K562 (cell line): ENCODE measurements around the gene VWA5B1. TPM values are rescaled to one million over a fixed set of nuclear protein-coding genes. Genes with fewer than 3 reads are reported as not detected.
A peak's percentile ranks its signal among the peaks of the same experiment; 100 is the strongest.

Source experiments
- ATAC-seq: fragments of 200-7000 bp; cut with Tn5 transposase; 3 replicates; pipeline ENCODE4 v1.9.1; 2020; ENCODE audit warnings: moderate library complexity
- BruUV-seq: library from RNA; stranded (reverse); fragments of 400-500 nt; replicated peaks from 2 replicates; lab custom pipeline; 2021; lab: Mats Ljungman, UMichigan
- CTCF ChIA-PET: fragments of 300-600 bp; formaldehyde crosslinking; extraction: SDS; loops from one replicate; lab custom pipeline; 2021; ENCODE audit warnings: low intra/inter-chr PET ratio; lab: Yijun Ruan, JAX
- POLR2A ChIA-PET: fragments of 300-600, 350-650 bp; sonication (Branson Sonifier 250); formaldehyde crosslinking; extraction: SDS; loops from one replicate; lab custom pipeline; 2021; ENCODE audit warnings: antibody characterized with exemption, inconsistent platforms; lab: Yijun Ruan, JAX
- DNase-seq, 4 experiments: peaks; one replicate each; pipeline versions ENCODE4 v3.0.0 to v3.0.0-alpha.2; 2011 to 2018; ENCODE audit warnings: low spot score in 3 of 4, mixed read lengths in 3 of 4; ENCODE audit errors: extremely low read depth in 1 of 4
- FAIRE-seq: peaks from 2 replicates; lab custom pipeline; 2011; peaks lifted over from hg19 to GRCh38; lab: Jason Lieb, UNC
- H2AFZ ChIP-seq: 2 replicates; pipeline ENCODE4 v1.6.0; 2011; ENCODE audit warnings: low read depth, low read length, control low read depth, inconsistent platforms
- H3K27ac ChIP-seq: fragments of 200-600 bp; 3 replicates; pipeline ENCODE4 v1.8.0; 2011; ENCODE audit warnings: low read depth, mild to moderate bottlenecking, control low read depth, inconsistent platforms, low read length, moderate library complexity, mixed read lengths; ENCODE audit errors: extremely low read depth
- H3K27me3 ChIP-seq, 2 experiments: fragments of 300-600 bp in 1 of 2; 2 replicates in 1 of 2; 3 replicates in 1 of 2; pipeline versions ENCODE4 v1.6.0 to v1.8.0; 2011; ENCODE audit warnings: inconsistent platforms in 2 of 2, low read length in 2 of 2, mild to moderate bottlenecking in 1 of 2, mixed read lengths in 1 of 2, moderate library complexity in 1 of 2; ENCODE audit not compliant: control insufficient read depth in 2 of 2, insufficient read depth in 2 of 2
- H3K36me3 ChIP-seq: fragments of 300-600 bp; 3 replicates; pipeline ENCODE4 v1.8.0; 2011; ENCODE audit warnings: mild to moderate bottlenecking, low read length, inconsistent platforms; ENCODE audit not compliant: control insufficient read depth, insufficient read depth
- H3K4me1 ChIP-seq, 2 experiments: fragments of 200-600 bp in 1 of 2; replicated peaks in 1 of 2; 2 replicates in 1 of 2; 3 replicates in 1 of 2; pipeline versions ENCODE4 v1.5.1 to v1.8.0; 2011; ENCODE audit warnings: inconsistent platforms in 2 of 2, low read length in 2 of 2, mild to moderate bottlenecking in 1 of 2, mixed read lengths in 1 of 2, moderate library complexity in 1 of 2; ENCODE audit not compliant: control insufficient read depth in 2 of 2, insufficient read depth in 2 of 2
- H3K4me2 ChIP-seq: 2 replicates; pipeline ENCODE4 v1.6.1; 2011; ENCODE audit warnings: low read length, control low read depth, inconsistent platforms, mixed read lengths; ENCODE audit not compliant: insufficient read depth
- H3K4me3 ChIP-seq: fragments of 200-600 bp; sonication (generic), shearing (Covaris generic); 2 replicates; pipeline ENCODE4 v1.5.1; 2016; ENCODE audit warnings: control low read depth, inconsistent platforms
- H3K79me2 ChIP-seq: fragments of 200-600 bp; 3 replicates; pipeline ENCODE4 v1.8.0; 2011; ENCODE audit warnings: low read length, inconsistent platforms; ENCODE audit not compliant: control insufficient read depth, insufficient read depth
- H3K9ac ChIP-seq, 2 experiments: 2 replicates each; pipeline versions ENCODE4 v1.6.0 to v1.6.1; 2011; ENCODE audit warnings: low read depth in 2 of 2, low read length in 2 of 2, control low read depth in 1 of 2, inconsistent platforms in 1 of 2, mild to moderate bottlenecking in 1 of 2, mixed read lengths in 1 of 2; ENCODE audit not compliant: insufficient read depth in 1 of 2
- H3K9me1 ChIP-seq: one replicate; pipeline ENCODE4 v1.6.0; 2011; ENCODE audit warnings: inconsistent platforms, mild to moderate bottlenecking, low read length, moderate library complexity; ENCODE audit not compliant: control insufficient read depth, insufficient read depth
- H3K9me3 ChIP-seq: replicated peaks from 2 replicates; pipeline ENCODE4 v1.5.1; 2011; ENCODE audit warnings: low read depth, low read length, inconsistent platforms; ENCODE audit not compliant: control insufficient read depth, insufficient read depth
- H4K20me1 ChIP-seq: replicated peaks from 2 replicates; pipeline ENCODE4 v1.6.1; 2011; ENCODE audit warnings: low read length, inconsistent platforms, mixed read lengths; ENCODE audit not compliant: control insufficient read depth, insufficient read depth
- HDAC6 ChIP-seq: IDR thresholded peaks from 2 replicates; pipeline ENCODE4 v1.6.1; 2012; ENCODE audit warnings: low read depth, mild to moderate bottlenecking, control low read depth, inconsistent platforms, low read length, moderate library complexity
- HINFP ChIP-seq: fragments of 450-650 bp; conservative IDR thresholded peaks from 2 replicates; pipeline ENCODE4 v1.6.1; 2016; ENCODE audit warnings: missing genetic modification characterization, low read depth, mild to moderate bottlenecking, control low read depth, missing compliant biosample characterization
- IRF2 ChIP-seq: sonication (generic); formaldehyde crosslinking; IDR thresholded peaks from 2 replicates; pipeline ENCODE4 v1.8.1; 2022; ENCODE audit warnings: mild to moderate bottlenecking, missing genetic modification reagents
- KLF1 ChIP-seq: fragments of 450-650 bp; IDR thresholded peaks from 2 replicates; pipeline ENCODE4 v1.6.1; 2016; ENCODE audit warnings: missing genetic modification characterization, missing compliant biosample characterization
- MAZ ChIP-seq, 2 experiments: fragments of 450-650 bp in 1 of 2; sonication (generic) in 1 of 2; formaldehyde crosslinking; IDR thresholded peaks in 1 of 2; conservative IDR thresholded peaks in 1 of 2; 2 replicates each; pipeline versions ENCODE4 v1.4.0 to v1.5.0; 2020; ENCODE audit warnings: mild to moderate bottlenecking in 1 of 2, missing genetic modification reagents in 1 of 2
- SNRNP70 ChIP-seq: fragments of 200-400 bp; formaldehyde crosslinking; optimal IDR thresholded peaks from 2 replicates; pipeline ENCODE3; 2017; ENCODE audit warnings: low read depth, low read length
- TFAM ChIP-seq: fragments of 250-450 bp; sonication (Bioruptor Pico); conservative IDR thresholded peaks from 2 replicates; pipeline ENCODE4 v1.5.0; 2021; ENCODE audit warnings: mild to moderate bottlenecking, moderate library complexity
- ZKSCAN8 ChIP-seq: fragments of 200-800 bp; sonication (Bioruptor generic); IDR thresholded peaks from 2 replicates; pipeline ENCODE4 v1.6.1; 2016; ENCODE audit warnings: missing genetic modification characterization, missing compliant biosample characterization
- ZNF586 ChIP-seq: fragments of 450-650 bp; formaldehyde crosslinking; conservative IDR thresholded peaks from 2 replicates; pipeline ENCODE4 v1.4.0; 2020; ENCODE audit warnings: mild to moderate bottlenecking, moderate library complexity
- WGBS: fragments of 100-300 bp; shearing (Covaris generic); methylation state at CpG from one replicate; pipeline ENCODE4 v1.1.6; 2016; ENCODE audit warnings: low coverage, mixed read lengths; ENCODE audit not compliant: insufficient coverage; ENCODE audit errors: missing lambda C conversion rate; 5-methylcytosine and 5-hydroxymethylcytosine counted together
- in situ Hi-C: fragments of 300-500 bp; cut with MboI; formaldehyde crosslinking; loops from 4 replicates; pipeline ENCODE4 v1.15.0; 2018; ENCODE audit warnings: inconsistent platforms, mixed read lengths
- intact Hi-C: fragments of 100-400 bp; cut with micrococcal nuclease; formaldehyde crosslinking; loops from 2 replicates; pipeline ENCODE4 v1.14.2; 2022
- polyA plus RNA-seq, 8 experiments: library from polyadenylated mRNA; depleted of rRNA in 4 of 8; stranded (reverse) in 5 of 8; unstranded in 3 of 8; fragments of >200 nt; fragmentation: Nextera tagmentation in 2 of 8; fragmentation: Illumina TruSeq in 1 of 8; extraction: Ambion mirVana in 2 of 8; extraction: Trizol in 1 of 8; gene quantifications; 2 replicates each; pipeline versions ENCODE4 v1.2.1 to v1.2.3, GENCODE V29; 2011 to 2014; ENCODE audit warnings: inconsistent platforms in 1 of 8, missing spikeins in 1 of 8
- total RNA-seq, 7 experiments: library from RNA; depleted of rRNA in 6 of 7; stranded (reverse); fragments of >200 nt in 6 of 7; fragmentation: Illumina TruSeq in 2 of 7; extraction: Trizol in 2 of 7; gene quantifications; 2 replicates each; pipeline versions ENCODE4 v1.2.1 to v1.2.3, GENCODE V29; 2011 to 2021; ENCODE audit warnings: low replicate concordance in 1 of 7

Gene VWA5B1
- total and polyA plus RNA-seq, 9 of the 15 experiments (the other 6 are each of a cell fraction or from before 2014, with no cell fraction given): not detected

- no peak overlapping the region for H3K4me2 ChIP-seq
- no peak overlapping the region for H3K4me3 ChIP-seq
- no peaks in the 10 kb centered on the region for H3K79me2 ChIP-seq
- FAIRE-seq (no peak), DNase-seq (no peak), ATAC-seq (no peak)
- no peaks in the 10 kb centered on the region for H3K36me3 ChIP-seq
- in situ Hi-C loops (no loop called here), intact Hi-C loops (no loop called here)
- H3K27me3 ChIP-seq: peaks cover 10 to 40% of the 10 kb centered on the region in 2 experiments; a peak in 2 of 5 replicates
- H2AFZ ChIP-seq: no peak overlapping the region
- TF ChIP-seq HINFP (tag) (no peak), HDAC6 (no peak), MAZ (CRISPR knock-in tag; conservative IDR thresholded peaks at IDR 0.05 in 1 of 2, IDR thresholded peaks at IDR 0.05 in 1 of 2) (no peak), IRF2 (CRISPR knock-in tag) (no peak), ZKSCAN8 (no peak), SNRNP70 (no peak), ZNF586 (CRISPR knock-in tag) (no peak), KLF1 (no peak), TFAM (no peak)
- H3K27ac ChIP-seq: no peak overlapping the region
- H3K4me1 ChIP-seq: peaks cover 0 to 7% of the 10 kb centered on the region in 2 experiments; a peak in 2 of 5 replicates
- H3K9me1 ChIP-seq: peaks cover 3% of the 10 kb centered on the region
- H3K9me3 ChIP-seq: no peaks in the 10 kb centered on the region
- peak overlapping the region in 1 of 2 experiments; percentile 42; a peak in 1 of 4 replicates for H3K9ac ChIP-seq
- POLR2A ChIA-PET: interaction anchor here (0.6 kb wide), 1 partner anchor 266 kb away, joined by 3 read pairs; no protein-coding TSS in a partner anchor
- 1% methylated on average over 13 of the region's 13 CpGs for WGBS
- no TSS peak for BruUV-seq
- CTCF ChIA-PET: no interaction called here
- peaks cover 1% of the 10 kb centered on the region; the same call in 1 of the 2 replicates for H4K20me1 ChIP-seq
Measured at GRCh38 chr1:20348326-20348915, 57.7 kb downstream of the VWA5B1 start.
